Immature natural killer cell (primary cell): ENCODE results near the gene INTS4. TPM values are rescaled to one million over a fixed set of nuclear protein-coding genes. Genes with fewer than 3 reads are reported as not detected.
"Not testable (repeated sequence)": the region's sequence is repeated elsewhere in the genome, so short reads cannot be mapped to it uniquely, and the experiment has no call there.

Experiments used
- DNase-seq, 3 donors: peaks; one replicate each; pipeline ENCODE4 v3.0.0; 2022; ENCODE audit warnings: mixed read lengths in 1 of 3
- H3K27ac Mint-ChIP-seq, 6 donors: one replicate each; pipeline ENCODE4 v1.8.0; 2020; ENCODE audit warnings: mixed read lengths in 6 of 6, mild to moderate bottlenecking in 5 of 6, inconsistent platforms in 4 of 6, moderate library complexity in 3 of 6
- H3K27me3 Mint-ChIP-seq, 3 donors: one replicate each; pipeline ENCODE4 v1.8.0; 2020 to 2021; ENCODE audit warnings: low read depth in 3 of 3, mild to moderate bottlenecking in 3 of 3, mixed read lengths in 3 of 3, moderate library complexity in 3 of 3, inconsistent platforms in 1 of 3
- H3K36me3 Mint-ChIP-seq, 3 donors: one replicate each; pipeline ENCODE4 v1.8.0; 2020; ENCODE audit warnings: mixed read lengths in 3 of 3, inconsistent platforms in 2 of 3, mild to moderate bottlenecking in 2 of 3
- H3K4me1 Mint-ChIP-seq, 2 donors: one replicate each; pipeline ENCODE4 v1.8.0; 2020; ENCODE audit warnings: inconsistent platforms in 2 of 2, mild to moderate bottlenecking in 2 of 2, mixed read lengths in 2 of 2, moderate library complexity in 1 of 2
- H3K4me3 Mint-ChIP-seq, 5 donors: one replicate each; pipeline ENCODE4 v1.8.0; 2020; ENCODE audit warnings: mild to moderate bottlenecking in 5 of 5, mixed read lengths in 5 of 5, inconsistent platforms in 3 of 5, moderate library complexity in 3 of 5
- H3K9me3 Mint-ChIP-seq, 6 donors: one replicate each; pipeline ENCODE4 v1.8.0; 2020; ENCODE audit warnings: mild to moderate bottlenecking in 6 of 6, mixed read lengths in 6 of 6, inconsistent platforms in 4 of 6, moderate library complexity in 3 of 6
- polyA plus RNA-seq, 3 donors: library from polyadenylated mRNA; unstranded; fragments of 300-500 nt; fragmentation: Illumina TruSeq; gene quantifications; one replicate each; pipeline ENCODE4 v1.2.3, GENCODE V29; 2021

INTS4 gene
- polyA plus RNA-seq, 3 donors from 2014 or later = 27.1 to 57.8 (median 42.4) TPM

DNA sequence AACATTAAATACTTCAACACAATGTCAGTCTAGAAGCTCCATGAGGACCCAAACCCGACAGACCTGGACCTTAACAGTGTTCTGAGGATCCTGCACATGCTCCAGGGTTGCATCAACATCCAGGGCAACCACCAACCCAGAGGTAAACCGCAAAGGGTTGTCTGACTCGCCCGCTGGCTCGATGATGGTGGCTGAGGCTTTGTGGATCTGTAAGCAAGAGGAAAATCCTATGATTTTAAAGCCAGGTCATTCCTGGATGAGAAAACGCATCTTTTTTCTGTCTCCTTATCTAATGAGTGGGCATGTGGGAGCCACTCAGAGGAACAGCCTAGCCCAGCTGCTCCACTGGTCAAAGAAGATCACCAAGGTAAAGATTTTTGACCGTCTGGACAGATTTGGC is 103.2 kb downstream of the INTS4 start:
- DNase-seq, H3K27me3 Mint-ChIP-seq, H3K4me1 Mint-ChIP-seq, H3K4me3 Mint-ChIP-seq, H3K9me3 Mint-ChIP-seq: not testable (repeated sequence)
- Mint-ChIP-seq H3K36me3 (peaks cover 23 to 51% (median 25%) of the 10 kb centered on the region in 3 donors), H3K27ac (peak overlapping the region in 1 of 6 donors; percentile 7)

- not testable (repeated sequence) for H3K4me3 Mint-ChIP-seq, H3K9me3 Mint-ChIP-seq, H3K4me1 Mint-ChIP-seq, DNase-seq, H3K27me3 Mint-ChIP-seq
- peak overlapping the region in 1 of 6 donors; percentile 3 for H3K27ac Mint-ChIP-seq
- peaks cover 18 to 47% (median 21%) of the 10 kb centered on the region in 3 donors for H3K36me3 Mint-ChIP-seq
Measured at GRCh38 chr11:77890619-77891056, 103.8 kb downstream of the INTS4 start.

- H3K9me3 Mint-ChIP-seq, H3K4me1 Mint-ChIP-seq, H3K4me3 Mint-ChIP-seq, H3K27me3 Mint-ChIP-seq, DNase-seq: not testable (repeated sequence)
- H3K36me3 Mint-ChIP-seq = peaks cover 18 to 46% (median 21%) of the 10 kb centered on the region in 3 donors
- peak overlapping the region in 1 of 6 donors; percentile 3 for H3K27ac Mint-ChIP-seq
Measured at GRCh38 chr11:77890100-77890614, 104.3 kb downstream of the INTS4 start.

GRCh38 chr11:77889045-77889444 is 105.4 kb downstream of the INTS4 start:
- not testable (repeated sequence) for H3K9me3 Mint-ChIP-seq, H3K4me1 Mint-ChIP-seq, H3K4me3 Mint-ChIP-seq, H3K27ac Mint-ChIP-seq, H3K27me3 Mint-ChIP-seq, DNase-seq
- peaks cover 18 to 51% (median 20%) of the 10 kb centered on the region in 3 donors for H3K36me3 Mint-ChIP-seq

- peak in 1 of 3 donors; percentile 24 for DNase-seq
- Mint-ChIP-seq H3K4me1 (no peaks in the 10 kb centered on the region), H3K4me3 (no peak overlapping the region), H3K36me3 (peaks cover 14 to 57% (median 15%) of the 10 kb centered on the region in 3 donors), H3K27me3 (no peaks in the 10 kb centered on the region), H3K9me3 (no peaks in the 10 kb centered on the region), H3K27ac (no peak overlapping the region)
Measured at GRCh38 chr11:77886401-77886800, 108.1 kb downstream of the INTS4 start.

DNA sequence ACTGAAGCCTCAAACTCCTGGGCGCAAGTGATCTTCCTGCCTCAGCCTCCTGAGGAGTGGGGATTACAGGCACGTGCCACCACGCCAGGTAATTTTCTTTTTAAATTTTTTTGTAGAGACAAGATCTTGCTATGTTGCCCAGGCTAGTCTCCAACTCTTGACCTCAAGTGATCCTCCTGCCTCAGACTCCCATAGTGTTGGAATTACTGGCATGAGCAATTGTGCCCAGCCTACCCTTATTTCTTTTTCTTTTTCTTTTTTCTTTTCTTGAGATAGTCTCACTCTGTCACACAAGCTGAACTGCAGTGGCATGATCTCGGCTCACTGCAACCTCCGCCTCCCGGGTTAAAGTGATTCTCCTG is 109.7 kb downstream of the INTS4 start:
- H3K27me3 Mint-ChIP-seq = no peaks in the 10 kb centered on the region
- H3K4me3 Mint-ChIP-seq = no peak overlapping the region
- H3K36me3 Mint-ChIP-seq = peaks cover 4 to 41% (median 6%) of the 10 kb centered on the region in 3 donors
- DNase-seq = no peak
- H3K9me3 Mint-ChIP-seq = no peaks in the 10 kb centered on the region
- peak overlapping the region in 1 of 6 donors; percentile 12 for H3K27ac Mint-ChIP-seq
- peaks cover 0 to 4% of the 10 kb centered on the region in 2 donors for H3K4me1 Mint-ChIP-seq

- Mint-ChIP-seq H3K27me3 (no peaks in the 10 kb centered on the region), H3K9me3 (no peaks in the 10 kb centered on the region), H3K4me3 (no peak overlapping the region), H3K27ac (peak overlapping the region in 2 of 6 donors; percentile 5 to 28), H3K4me1 (peaks cover 0 to 8% of the 10 kb centered on the region in 2 donors), H3K36me3 (peaks cover 6 to 37% (median 7%) of the 10 kb centered on the region in 3 donors)
- DNase-seq = no peak
Measured at GRCh38 chr11:77884186-77884828, 110.2 kb downstream of the INTS4 start.

- Mint-ChIP-seq H3K4me1 (peaks cover 0 to 12% of the 10 kb centered on the region in 2 donors), H3K9me3 (no peaks in the 10 kb centered on the region), H3K36me3 (peaks cover 8 to 32% (median 8%) of the 10 kb centered on the region in 3 donors), H3K27me3 (no peaks in the 10 kb centered on the region), H3K27ac (peak overlapping the region in 3 of 6 donors; percentile 5 to 65 (median 32)), H3K4me3 (no peak overlapping the region)
- no peak for DNase-seq
Measured at GRCh38 chr11:77883775-77884174, 110.7 kb downstream of the INTS4 start.

DNA sequence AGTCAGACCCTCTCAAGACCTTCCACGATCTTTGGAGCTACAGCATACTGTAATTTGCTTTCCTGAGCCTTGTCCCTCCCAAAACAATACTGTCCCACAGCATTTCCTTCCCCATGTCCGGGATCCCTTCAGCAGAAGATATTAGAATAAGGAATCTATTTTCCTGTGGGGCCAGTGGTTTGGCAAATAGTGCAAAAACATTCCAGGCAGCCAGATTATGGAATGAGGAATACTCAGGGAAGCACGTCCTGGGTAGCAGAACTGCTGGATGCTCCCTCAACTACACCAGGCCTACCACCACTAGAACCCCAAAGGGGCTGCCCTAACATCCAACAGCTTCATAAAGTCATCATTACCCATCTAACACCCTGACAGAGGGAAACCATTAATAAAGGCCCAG is 112.1 kb downstream of the INTS4 start:
- H3K36me3 Mint-ChIP-seq = peaks cover 4 to 24% (median 8%) of the 10 kb centered on the region in 3 donors
- no peak overlapping the region for H3K27ac Mint-ChIP-seq
- DNase-seq = no peak
- no peaks in the 10 kb centered on the region for H3K27me3 Mint-ChIP-seq
- no peak overlapping the region for H3K4me3 Mint-ChIP-seq
- peaks cover 0 to 12% of the 10 kb centered on the region in 2 donors for H3K4me1 Mint-ChIP-seq
- no peaks in the 10 kb centered on the region for H3K9me3 Mint-ChIP-seq

GRCh38 chr11:77879218-77879617 is 115.2 kb downstream of the INTS4 start:
- Mint-ChIP-seq H3K36me3 (peaks cover 13 to 36% (median 21%) of the 10 kb centered on the region in 3 donors), H3K27ac (peak overlapping the region in 2 of 6 donors; percentile 32 to 49), H3K9me3 (no peaks in the 10 kb centered on the region), H3K27me3 (no peaks in the 10 kb centered on the region), H3K4me1 (peaks cover 0 to 12% of the 10 kb centered on the region in 2 donors), H3K4me3 (no peak overlapping the region)
- DNase-seq = no peak

DNA sequence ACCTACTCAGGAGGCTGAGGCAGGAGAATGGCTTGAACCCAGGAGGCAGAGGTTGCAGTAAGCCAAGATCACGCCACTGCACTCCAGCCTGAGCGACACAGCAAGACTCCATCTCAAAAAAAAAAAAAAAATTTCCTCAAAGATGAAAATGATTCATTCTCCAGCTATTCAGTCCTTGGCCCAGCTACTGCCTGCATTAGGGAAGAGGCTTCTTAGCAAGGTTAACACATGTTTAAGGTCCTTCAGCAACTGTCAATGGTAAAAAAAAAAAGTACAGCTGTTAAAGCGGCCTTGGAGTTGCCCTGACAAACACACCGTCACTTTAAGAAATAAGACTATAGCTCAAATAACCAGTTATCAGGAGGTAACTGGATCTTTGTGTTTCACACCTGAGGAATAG is 116.2 kb downstream of the INTS4 start:
- peaks cover 0 to 12% of the 10 kb centered on the region in 2 donors for H3K4me1 Mint-ChIP-seq
- H3K9me3 Mint-ChIP-seq, H3K27me3 Mint-ChIP-seq, H3K4me3 Mint-ChIP-seq, DNase-seq, H3K27ac Mint-ChIP-seq: not testable (repeated sequence)
- peaks cover 13 to 26% (median 21%) of the 10 kb centered on the region in 3 donors for H3K36me3 Mint-ChIP-seq

DNA sequence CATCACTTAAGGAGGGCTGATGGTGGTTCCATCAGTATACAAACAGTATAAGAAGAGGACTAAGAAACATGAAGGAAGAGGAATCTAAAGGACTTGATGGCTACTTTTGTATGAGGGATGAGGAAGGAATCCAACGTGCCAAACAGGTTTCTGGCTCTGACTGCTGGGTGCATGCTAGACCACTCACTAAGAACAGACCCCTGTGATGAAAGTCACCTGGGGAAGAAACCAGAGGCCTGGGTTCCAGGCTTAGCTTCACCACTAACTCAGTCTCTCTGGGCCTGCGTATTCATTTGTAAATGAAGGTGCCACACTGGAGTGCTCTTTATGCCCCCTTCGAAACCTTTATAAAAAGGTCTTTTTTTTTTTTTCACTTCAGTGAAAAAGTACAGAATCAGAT is 118.4 kb downstream of the INTS4 start:
- peaks cover 0 to 1% (median 0%) of the 10 kb centered on the region in 3 donors for H3K27me3 Mint-ChIP-seq
- peak overlapping the region in 2 of 6 donors; percentile 13 to 54 for H3K27ac Mint-ChIP-seq
- H3K36me3 Mint-ChIP-seq = peaks cover 17 to 30% (median 26%) of the 10 kb centered on the region in 3 donors
- no peaks in the 10 kb centered on the region for H3K9me3 Mint-ChIP-seq
- no peak for DNase-seq
- H3K4me3 Mint-ChIP-seq = no peak overlapping the region
- H3K4me1 Mint-ChIP-seq = peaks cover 0 to 12% of the 10 kb centered on the region in 2 donors

DNA sequence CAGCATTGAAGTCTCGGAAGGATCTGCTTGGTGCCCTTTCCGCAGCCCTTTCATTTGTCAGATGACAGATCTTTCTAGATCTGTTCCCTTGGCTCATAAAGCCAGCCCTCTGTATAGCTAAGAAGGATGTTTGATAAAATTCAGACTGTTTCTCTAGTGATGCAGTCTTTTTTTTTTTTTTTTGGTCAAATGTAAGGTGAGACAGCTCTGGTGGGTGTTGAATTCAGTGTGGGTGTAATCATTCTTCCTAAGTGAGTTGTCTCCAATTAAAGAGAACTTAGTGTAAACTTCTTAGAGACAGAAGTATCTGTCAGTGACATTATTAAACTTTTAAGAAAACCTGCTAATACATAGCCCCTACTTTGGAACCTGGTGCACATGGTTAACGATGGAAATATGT is 120.3 kb downstream of the INTS4 start:
- H3K27me3 Mint-ChIP-seq = peaks cover 0 to 1% (median 0%) of the 10 kb centered on the region in 3 donors
- H3K27ac Mint-ChIP-seq = no peak overlapping the region
- no peak for DNase-seq
- peaks cover 0 to 4% of the 10 kb centered on the region in 2 donors for H3K4me1 Mint-ChIP-seq
- no peak overlapping the region for H3K4me3 Mint-ChIP-seq
- H3K9me3 Mint-ChIP-seq = no peaks in the 10 kb centered on the region
- peaks cover 20 to 37% (median 25%) of the 10 kb centered on the region in 3 donors for H3K36me3 Mint-ChIP-seq

GRCh38 chr11:77873345-77873744 is 121.1 kb downstream of the INTS4 start:
- H3K4me3 Mint-ChIP-seq = no peak overlapping the region
- H3K27me3 Mint-ChIP-seq = peaks cover 0 to 1% (median 0%) of the 10 kb centered on the region in 3 donors
- DNase-seq = no peak
- peaks cover 19 to 37% (median 27%) of the 10 kb centered on the region in 3 donors for H3K36me3 Mint-ChIP-seq
- H3K27ac Mint-ChIP-seq = no peak overlapping the region
- H3K9me3 Mint-ChIP-seq = no peaks in the 10 kb centered on the region
- no peaks in the 10 kb centered on the region for H3K4me1 Mint-ChIP-seq
